Activated CD4-positive, alpha-beta memory T cell treated with anti-CD3 and anti-CD28 coated beads for 36 hours (primary cell): ENCODE data around the gene RABGAP1. TPM values are rescaled to one million over a fixed set of nuclear protein-coding genes. Genes with fewer than 3 reads are reported as not detected.

Source experiments
- CTCF ChIA-PET: fragments of 350-600 bp; sonication (Branson Sonifier 250); formaldehyde crosslinking; loops from one replicate; lab custom pipeline; 2021; ENCODE audit warnings: antibody characterized with exemption, inconsistent platforms; lab: Charles Lee
- POLR2A ChIA-PET: fragments of 350-600 bp; sonication (Branson Sonifier 250); formaldehyde crosslinking; loops from one replicate; lab custom pipeline; 2021; ENCODE audit warnings: antibody characterized with exemption; lab: Charles Lee
- DNase-seq: peaks from one replicate; pipeline ENCODE4 v3.0.0-alpha.2; 2020
- H3K27ac Mint-ChIP-seq: one replicate; pipeline ENCODE4 v1.8.0; 2021; ENCODE audit warnings: mixed read lengths
- H3K27me3 Mint-ChIP-seq: one replicate; pipeline ENCODE4 v1.8.0; 2021; ENCODE audit warnings: mixed read lengths
- H3K36me3 Mint-ChIP-seq: one replicate; pipeline ENCODE4 v1.8.0; 2021; ENCODE audit warnings: mixed read lengths
- H3K4me1 Mint-ChIP-seq: one replicate; pipeline ENCODE4 v1.8.0; 2021; ENCODE audit warnings: low read depth, mixed read lengths
- H3K4me3 Mint-ChIP-seq: one replicate; pipeline ENCODE4 v1.8.0; 2021; ENCODE audit warnings: mild to moderate bottlenecking, mixed read lengths
- H3K9me3 Mint-ChIP-seq: one replicate; pipeline ENCODE4 v1.8.0; 2021; ENCODE audit warnings: mixed read lengths
- intact Hi-C: fragments of 100-400 bp; cut with micrococcal nuclease; formaldehyde crosslinking; loops from one replicate; pipeline ENCODE4 v1.15.1; 2023
- total RNA-seq, 2 experiments: library from RNA; stranded (reverse); gene quantifications; one replicate each; pipeline ENCODE4 v1.2.3, GENCODE V29; 2021

Gene RABGAP1
- total RNA-seq, 2 experiments from 2014 or later = 27.1 to 28.8 TPM

DNA sequence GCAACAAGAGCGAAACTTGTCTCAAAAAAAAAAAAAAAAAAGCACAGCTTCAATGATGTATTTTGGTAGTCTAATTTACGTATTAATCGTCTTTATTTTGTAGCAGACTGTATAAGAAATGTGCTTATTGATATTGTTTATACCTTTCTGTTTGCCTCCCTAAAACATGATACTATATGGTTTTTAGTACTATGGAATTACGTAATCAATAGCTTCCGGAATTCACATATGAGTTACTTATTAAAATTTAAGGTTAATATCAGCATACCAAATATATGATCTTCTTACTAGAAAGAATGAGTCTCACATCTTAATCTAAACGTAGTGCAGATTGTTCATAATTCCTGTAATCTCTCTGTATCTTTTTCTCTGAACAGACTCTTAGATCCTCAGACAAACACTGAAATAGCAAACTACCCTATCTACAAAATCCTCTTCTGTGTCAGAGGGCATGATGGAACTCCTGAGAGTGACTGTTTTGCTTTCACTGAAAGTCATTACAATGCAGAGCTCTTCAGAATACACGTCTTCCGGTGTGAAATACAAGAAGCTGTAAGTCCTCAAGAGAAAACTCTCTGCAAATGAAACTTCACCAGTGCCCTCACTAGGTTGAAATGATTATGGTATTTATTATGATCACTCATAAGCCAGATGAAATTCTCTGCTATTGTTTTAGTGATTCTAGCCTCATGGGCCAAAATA lies 48.3 kb downstream of the RABGAP1 start:
- H3K4me1 Mint-ChIP-seq = peaks cover 8% of the 10 kb centered on the region
- no peaks in the 10 kb centered on the region for H3K9me3 Mint-ChIP-seq
- H3K4me3 Mint-ChIP-seq = no peak overlapping the region
- intact Hi-C loops = loop anchor here (1.0 kb wide), 1 partner anchor 42 kb away; no protein-coding TSS in a partner anchor
- peak overlapping the region; percentile 19 for H3K27ac Mint-ChIP-seq
- H3K36me3 Mint-ChIP-seq = peaks cover 4% of the 10 kb centered on the region
- no peaks in the 10 kb centered on the region for H3K27me3 Mint-ChIP-seq
- CTCF ChIA-PET = interaction anchor here (0.7 kb wide), 1 partner anchor 890 kb away, joined by 4 read pairs; no protein-coding TSS in a partner anchor
- POLR2A ChIA-PET = interaction anchor here (0.9 to 1.0 kb wide), 2 partner anchors 42 to 49 kb away, joined by 3 to 5 read pairs; no protein-coding TSS in a partner anchor
- DNase-seq = no peak

DNA sequence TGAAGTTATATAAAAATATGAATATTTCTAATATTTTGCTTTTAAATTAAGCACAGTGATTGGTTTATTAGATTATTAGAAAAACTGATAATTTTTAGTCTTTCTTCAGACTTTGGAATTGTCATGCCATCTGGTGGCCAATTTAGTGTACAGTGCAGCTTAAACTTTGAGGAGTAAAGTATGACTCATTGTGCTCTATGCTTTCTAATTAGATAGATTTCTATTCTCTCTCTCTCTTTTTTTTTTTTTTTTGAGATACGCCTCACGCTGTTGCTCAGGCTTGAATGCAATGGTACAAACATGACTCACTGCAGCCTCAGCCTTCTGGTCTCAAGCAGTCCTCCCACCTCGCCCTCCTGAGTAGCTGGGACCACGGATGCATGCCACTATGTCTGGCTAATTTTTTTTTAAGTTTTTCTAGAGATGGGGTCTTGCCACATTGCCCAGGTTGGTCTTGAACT lies 50.6 kb downstream of the RABGAP1 start:
- peak; percentile 62 for DNase-seq
- POLR2A ChIA-PET = interaction anchor here (0.7 kb wide), 1 partner anchor 59 kb away, joined by 3 read pairs; no protein-coding TSS in a partner anchor
- Mint-ChIP-seq H3K4me3 (no peak overlapping the region), H3K4me1 (peaks cover 8% of the 10 kb centered on the region), H3K27me3 (no peaks in the 10 kb centered on the region), H3K9me3 (no peaks in the 10 kb centered on the region), H3K36me3 (peaks cover 3% of the 10 kb centered on the region), H3K27ac (no peak overlapping the region)
- CTCF ChIA-PET = interaction anchor here (0.6 to 1.6 kb wide), 17 partner anchors 19 to 730 kb away, joined by 3 to 8 read pairs (median 4); partner anchors contain the start of genes ZBTB26 and ZBTB6
- intact Hi-C loops = loop anchor here (1.0 to 5.0 kb wide), 7 partner anchors 51 to 526 kb away; partner anchors contain the start of genes PDCL, RABGAP1, RC3H2 and ZBTB6

DNA sequence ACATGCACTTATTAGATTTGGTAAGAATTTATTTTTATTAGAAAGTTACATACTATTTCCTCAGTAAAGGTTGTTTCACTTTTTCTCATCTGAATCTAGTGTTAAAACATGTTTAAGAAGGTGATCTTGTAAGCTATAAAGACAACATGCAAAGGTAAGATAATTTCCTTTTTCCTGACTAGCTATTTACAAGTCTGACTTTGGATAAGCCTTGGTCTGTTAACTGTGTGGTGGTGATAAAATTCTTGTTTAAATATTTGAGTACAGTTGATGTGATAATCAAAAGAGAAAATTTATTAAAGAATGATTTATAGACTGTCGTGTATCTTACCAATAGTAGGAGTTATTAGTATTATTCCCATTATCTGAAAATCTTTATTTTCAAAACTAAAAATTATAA lies 55.8 kb downstream of the RABGAP1 start:
- intact Hi-C loops = no loop called here
- ChIA-PET CTCF (interaction anchor here (0.8 to 1.8 kb wide), 2 partner anchors 9 to 353 kb away, joined by 3 to 8 read pairs; no protein-coding TSS in a partner anchor), POLR2A (no interaction called here)
- Mint-ChIP-seq H3K4me3 (no peak overlapping the region), H3K27ac (no peak overlapping the region), H3K4me1 (peaks cover 5% of the 10 kb centered on the region), H3K27me3 (no peaks in the 10 kb centered on the region), H3K36me3 (peaks cover 18% of the 10 kb centered on the region), H3K9me3 (no peaks in the 10 kb centered on the region)
- DNase-seq = no peak

DNA sequence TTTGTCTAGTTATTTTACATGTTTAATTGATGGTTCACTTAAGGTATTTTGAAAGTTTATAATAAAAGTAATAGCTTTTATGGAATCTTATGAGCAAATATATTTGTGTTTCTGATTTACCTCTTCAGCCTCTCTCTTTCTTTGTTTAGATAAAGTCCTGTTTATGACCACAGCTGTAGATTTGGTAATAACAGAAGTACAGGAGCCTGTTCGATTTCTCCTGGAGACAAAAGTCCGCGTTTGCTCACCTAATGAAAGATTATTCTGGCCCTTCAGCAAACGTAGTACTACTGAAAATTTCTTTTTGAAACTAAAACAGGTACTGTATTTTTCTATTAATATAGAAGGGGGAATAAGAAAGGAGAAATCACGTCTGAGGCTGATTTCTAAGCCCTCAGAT lies 57.6 kb downstream of the RABGAP1 start:
- H3K27me3 Mint-ChIP-seq = no peaks in the 10 kb centered on the region
- intact Hi-C loops = no loop called here

DNA sequence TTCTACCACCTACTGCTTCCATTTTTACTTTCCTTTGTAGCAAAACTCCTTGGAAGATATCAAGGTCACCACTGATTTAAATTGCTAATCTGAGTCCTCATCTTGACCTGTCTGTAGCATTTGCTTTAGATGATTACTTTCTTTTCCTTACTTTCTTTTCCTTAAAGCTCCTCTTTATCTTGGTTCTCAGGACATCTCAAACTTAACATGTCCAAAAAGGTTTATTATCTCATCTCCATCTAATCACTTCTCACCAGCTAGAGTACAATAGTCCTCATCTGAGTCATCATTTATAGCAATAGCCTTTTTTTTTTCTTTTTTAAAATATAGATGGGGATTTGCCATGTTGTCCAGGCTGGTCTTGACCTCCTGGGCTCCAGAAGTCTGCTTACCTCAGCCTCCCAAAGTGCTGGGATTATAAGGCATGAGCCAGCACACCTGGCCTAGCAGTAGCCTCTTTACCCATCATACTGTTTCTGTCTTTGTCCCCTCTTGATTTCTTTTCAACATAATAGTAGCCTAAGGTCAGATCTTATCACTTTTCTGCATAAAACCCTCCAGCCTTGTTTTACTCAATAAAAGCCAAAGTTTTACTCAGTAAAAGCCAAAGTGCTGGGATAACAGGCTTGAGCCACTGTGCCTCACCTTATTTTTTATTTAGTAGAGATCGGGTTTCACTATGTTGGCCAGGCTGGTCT lies 59.7 kb downstream of the RABGAP1 start:
- POLR2A ChIA-PET = no interaction called here
- CTCF ChIA-PET = no interaction called here
- intact Hi-C loops = no loop called here

More for the DNA sequence above, 57.6 kb downstream of the RABGAP1 start:
- H3K4me3 Mint-ChIP-seq = no peak overlapping the region
- CTCF ChIA-PET = no interaction called here
- no peak overlapping the region for H3K27ac Mint-ChIP-seq
- no peaks in the 10 kb centered on the region for H3K9me3 Mint-ChIP-seq
- POLR2A ChIA-PET = no interaction called here
- peaks cover 18% of the 10 kb centered on the region for H3K36me3 Mint-ChIP-seq
- peaks cover 3% of the 10 kb centered on the region for H3K4me1 Mint-ChIP-seq
- no peak for DNase-seq

DNA sequence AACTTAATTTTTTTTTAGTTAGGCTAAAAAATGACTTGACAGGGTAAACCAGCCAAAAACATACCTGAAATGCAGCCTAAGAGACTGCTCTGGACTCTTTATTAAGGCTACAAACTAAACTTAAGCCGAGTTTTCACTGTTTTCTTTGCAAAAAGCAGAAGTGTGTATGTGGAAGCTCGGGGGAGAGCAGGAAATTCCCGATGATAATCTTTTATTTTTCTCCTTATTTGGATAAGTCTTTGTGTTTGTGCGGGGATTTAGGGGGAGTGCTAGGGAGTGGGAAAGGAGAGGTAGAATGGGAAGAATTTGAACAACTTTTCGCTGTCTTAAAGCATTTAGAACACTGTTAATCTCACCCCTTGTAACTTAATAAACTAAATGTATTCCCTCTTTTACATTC lies 61.9 kb downstream of the RABGAP1 start:
- Mint-ChIP-seq H3K36me3 (peaks cover 14% of the 10 kb centered on the region), H3K9me3 (no peaks in the 10 kb centered on the region), H3K4me3 (no peak overlapping the region), H3K27ac (no peak overlapping the region), H3K27me3 (no peaks in the 10 kb centered on the region), H3K4me1 (peaks cover 3% of the 10 kb centered on the region)
- DNase-seq = no peak
- intact Hi-C loops = no loop called here
- ChIA-PET POLR2A (no interaction called here), CTCF (interaction anchor here (1.2 kb wide), 1 partner anchor 12 kb away, joined by 3 read pairs; no protein-coding TSS in a partner anchor)

More for the DNA sequence above, 59.7 kb downstream of the RABGAP1 start:
- DNase-seq = no peak
- Mint-ChIP-seq H3K27ac (no peak overlapping the region), H3K36me3 (peaks cover 22% of the 10 kb centered on the region), H3K4me1 (peaks cover 3% of the 10 kb centered on the region), H3K4me3 (no peak overlapping the region), H3K27me3 (no peaks in the 10 kb centered on the region), H3K9me3 (no peaks in the 10 kb centered on the region)

DNA sequence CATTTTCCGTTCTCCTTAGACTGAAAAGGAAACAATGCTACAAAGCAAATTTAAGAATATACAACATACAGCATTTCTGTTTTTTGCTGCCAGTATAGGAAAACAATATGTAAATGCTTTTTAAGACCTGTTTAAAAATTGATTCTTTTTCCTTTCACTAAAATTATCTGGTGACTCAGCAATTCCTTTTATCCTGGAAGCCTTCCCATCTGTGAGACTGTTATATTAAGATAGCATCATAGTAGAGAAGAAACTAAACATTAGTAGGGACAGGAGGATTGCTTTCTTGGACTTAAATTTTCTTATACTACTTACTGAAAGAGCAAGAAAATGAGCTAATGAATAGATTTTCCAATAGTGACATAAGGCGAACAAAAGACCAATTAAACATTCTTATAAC lies 62.6 kb downstream of the RABGAP1 start:
- Mint-ChIP-seq H3K36me3 (peaks cover 14% of the 10 kb centered on the region), H3K27me3 (no peaks in the 10 kb centered on the region), H3K27ac (no peak overlapping the region), H3K4me1 (peaks cover 3% of the 10 kb centered on the region), H3K9me3 (no peaks in the 10 kb centered on the region), H3K4me3 (no peak overlapping the region)
- intact Hi-C loops = no loop called here
- ChIA-PET POLR2A (no interaction called here), CTCF (no interaction called here)
- DNase-seq = no peak

DNA sequence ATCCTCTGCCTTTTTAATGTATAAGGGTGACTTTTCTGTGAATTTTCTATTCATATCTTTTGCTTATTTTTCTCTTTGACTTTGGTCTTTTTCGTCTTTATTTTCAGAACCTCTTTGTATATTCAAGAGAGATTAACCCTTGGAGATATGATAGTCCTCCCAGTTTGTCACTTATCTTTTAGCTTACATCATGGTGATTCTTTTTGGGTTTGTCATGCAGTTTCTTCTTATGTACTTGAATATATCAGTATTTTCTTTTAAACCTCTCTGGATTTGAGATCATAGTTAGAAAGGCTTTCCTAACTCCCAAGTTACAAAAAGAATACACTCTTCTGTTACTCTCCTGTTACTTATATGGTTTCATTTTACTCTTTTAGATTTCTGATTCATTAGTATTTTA lies 65.1 kb downstream of the RABGAP1 start:
- Mint-ChIP-seq H3K27ac (no peak overlapping the region), H3K4me1 (no peaks in the 10 kb centered on the region), H3K36me3 (peaks cover 9% of the 10 kb centered on the region), H3K27me3 (no peaks in the 10 kb centered on the region), H3K4me3 (no peak overlapping the region), H3K9me3 (no peaks in the 10 kb centered on the region)
- intact Hi-C loops = no loop called here
- ChIA-PET CTCF (no interaction called here), POLR2A (no interaction called here)
- no peak for DNase-seq

DNA sequence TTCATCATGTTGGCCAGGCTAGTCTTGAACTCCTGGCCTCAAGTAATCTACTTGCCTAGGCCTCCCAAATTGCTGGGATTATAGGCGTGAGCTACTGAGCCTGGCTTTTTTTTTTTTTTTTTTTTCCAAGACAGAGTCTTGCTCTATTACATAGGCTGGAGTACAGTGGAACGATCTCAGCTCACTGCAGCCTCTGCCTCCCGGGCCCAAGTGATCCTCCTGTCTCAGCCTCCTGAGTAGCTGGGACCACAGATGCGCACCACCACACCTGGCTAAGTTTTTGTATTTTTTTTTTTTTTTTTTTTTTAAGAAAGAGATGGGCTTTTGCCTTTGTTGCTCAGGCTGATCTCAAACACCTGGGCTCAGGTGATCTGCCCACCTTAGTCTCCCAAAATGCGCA lies 66.4 kb downstream of the RABGAP1 start:
- Mint-ChIP-seq H3K27ac (no peak overlapping the region), H3K36me3 (peaks cover 18% of the 10 kb centered on the region), H3K4me1 (no peaks in the 10 kb centered on the region), H3K9me3 (no peaks in the 10 kb centered on the region), H3K27me3 (no peaks in the 10 kb centered on the region), H3K4me3 (no peak overlapping the region)
- POLR2A ChIA-PET = no interaction called here
- CTCF ChIA-PET = no interaction called here
- intact Hi-C loops = no loop called here
- DNase-seq = no peak

DNA sequence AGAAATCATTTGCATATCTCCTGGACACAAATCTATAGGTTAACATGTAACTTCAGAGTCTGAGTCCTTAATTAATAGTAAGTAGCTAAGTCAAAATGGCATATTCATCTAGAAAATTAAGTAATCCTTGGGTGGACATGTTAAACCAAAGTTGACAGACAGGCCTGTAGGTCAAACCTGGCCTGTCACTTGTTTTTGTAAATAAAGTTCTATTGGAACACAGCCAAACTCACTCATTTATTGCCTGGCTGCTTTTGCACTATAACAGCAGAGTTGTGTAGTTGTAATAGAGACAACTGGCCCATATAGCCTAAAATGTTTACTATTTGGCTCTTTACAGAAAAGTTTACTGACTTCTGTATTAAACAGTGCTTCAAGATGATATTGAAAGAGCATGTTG lies 68.1 kb downstream of the RABGAP1 start:
- Mint-ChIP-seq H3K4me3 (no peak overlapping the region), H3K27me3 (no peaks in the 10 kb centered on the region), H3K36me3 (peaks cover 29% of the 10 kb centered on the region), H3K27ac (no peak overlapping the region), H3K9me3 (peaks cover 4% of the 10 kb centered on the region), H3K4me1 (no peaks in the 10 kb centered on the region)
- ChIA-PET CTCF (interaction anchor here (1.5 kb wide), 1 partner anchor 341 kb away, joined by 5 read pairs; no protein-coding TSS in a partner anchor), POLR2A (no interaction called here)
- no peak for DNase-seq
- intact Hi-C loops = no loop called here

DNA sequence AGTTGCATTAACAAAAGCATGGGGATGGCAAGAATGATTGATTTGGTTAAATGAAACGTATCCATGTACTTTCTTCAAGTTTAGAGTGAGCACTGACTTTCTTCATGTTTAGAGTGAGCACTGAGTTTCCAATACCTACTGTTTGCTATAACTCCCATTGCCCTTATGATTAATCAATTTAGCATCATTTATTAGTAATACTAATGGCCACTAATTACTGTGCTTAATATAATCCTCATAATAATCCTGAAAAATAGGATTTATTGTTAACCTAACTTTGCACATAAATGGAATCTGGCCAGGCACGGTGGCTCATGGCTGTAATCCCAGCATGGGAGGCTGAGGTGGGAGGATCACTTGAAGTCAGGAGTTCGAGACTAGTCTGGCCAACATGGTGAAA lies 70.6 kb downstream of the RABGAP1 start:
- no peak overlapping the region for H3K4me3 Mint-ChIP-seq
- intact Hi-C loops = no loop called here
- H3K27me3 Mint-ChIP-seq = no peaks in the 10 kb centered on the region
- ChIA-PET CTCF (no interaction called here), POLR2A (no interaction called here)
- no peak overlapping the region for H3K27ac Mint-ChIP-seq
- H3K9me3 Mint-ChIP-seq = peaks cover 10% of the 10 kb centered on the region
- H3K36me3 Mint-ChIP-seq = peaks cover 43% of the 10 kb centered on the region
- no peak for DNase-seq
- H3K4me1 Mint-ChIP-seq = no peaks in the 10 kb centered on the region

DNA sequence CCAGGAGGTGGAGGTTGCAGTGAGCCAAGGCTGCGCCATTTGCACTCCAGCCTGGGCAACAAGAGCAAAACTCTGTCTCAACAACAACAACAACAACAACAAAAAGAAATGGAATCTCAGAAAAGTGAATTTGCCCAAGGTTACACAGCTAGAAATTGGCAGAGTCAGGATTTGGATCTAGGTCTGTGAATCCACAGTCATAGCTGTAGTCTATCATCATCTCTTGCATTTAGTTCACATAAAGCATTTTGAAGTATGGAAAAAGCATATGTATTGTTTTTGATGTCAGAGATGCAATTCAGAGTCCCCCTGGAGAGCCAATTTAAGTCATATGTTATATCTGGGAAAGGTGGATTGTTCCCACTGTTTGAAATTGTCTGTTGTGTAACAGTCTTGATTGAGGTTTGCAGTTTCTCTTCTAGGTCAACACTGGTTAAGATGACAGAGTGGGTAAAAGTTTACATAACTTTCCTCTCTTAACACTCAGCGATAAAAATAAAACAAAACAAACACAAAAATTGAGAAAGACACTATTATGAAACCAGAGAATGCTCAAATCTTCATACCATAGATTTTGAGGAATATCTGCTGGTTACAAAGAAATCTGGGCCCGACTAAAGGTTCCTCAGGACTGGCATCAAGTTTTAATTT lies 71.2 kb downstream of the RABGAP1 start:
- CTCF ChIA-PET = no interaction called here
- intact Hi-C loops = no loop called here
- POLR2A ChIA-PET = no interaction called here
- H3K9me3 Mint-ChIP-seq = peaks cover 10% of the 10 kb centered on the region
- H3K27ac Mint-ChIP-seq = no peak overlapping the region
- no peak overlapping the region for H3K4me3 Mint-ChIP-seq
- DNase-seq = no peak
- no peaks in the 10 kb centered on the region for H3K27me3 Mint-ChIP-seq
- no peaks in the 10 kb centered on the region for H3K4me1 Mint-ChIP-seq
- peaks cover 45% of the 10 kb centered on the region for H3K36me3 Mint-ChIP-seq
